ENCODE data around the gene ODF2L. TPM values are rescaled to one million over a fixed set of nuclear protein-coding genes. Genes with fewer than 3 reads are reported as not detected.

Gene ODF2L
- total RNA-seq, 4 donors from 2014 or later: 1.7 to 5.4 (median 2.4) TPM

- no peaks in the 10 kb centered on the region for H3K4me1 ChIP-seq
Measured at GRCh38 chr1:86317926-86318325, 78.2 kb downstream of the ODF2L start.

GRCh38 chr1:86305731-86306130 is 90.4 kb downstream of the ODF2L start:
- Histone ChIP-seq H3K27ac (no peak overlapping the region), H3K27me3 (no peaks in the 10 kb centered on the region), H3K36me3 (no peaks in the 10 kb centered on the region), H3K4me3 (no peak overlapping the region), H3K4me1 (no peaks in the 10 kb centered on the region), H3K9me3 (no peaks in the 10 kb centered on the region)
- ATAC-seq (no peak), DNase-seq (no peak)
- intact Hi-C loops (cut with DNase I; ENCODE audit: low total_unique reads): no loop called here
- in situ Hi-C loops (cut with MboI; ENCODE audit: low sequenced_read_pairs in 4 of 4): loop anchor here in 1 of 4 donors (25.0 kb wide), 1 partner anchor 93 kb away; no protein-coding TSS in a partner anchor
- TF ChIP-seq POLR2A (IDR thresholded peaks at IDR 0.05) (no peak), CTCF (IDR thresholded peaks at IDR 0.05 in 4 of 5, conservative IDR thresholded peaks at IDR 0.05 in 1 of 5) (no peak)

More at GRCh38 chr1:86317926-86318325, 78.2 kb downstream of the ODF2L start:
- Histone ChIP-seq H3K27ac (no peak overlapping the region), H3K36me3 (no peaks in the 10 kb centered on the region), H3K27me3 (no peaks in the 10 kb centered on the region), H3K9me3 (no peaks in the 10 kb centered on the region), H3K4me3 (no peak overlapping the region)
- TF ChIP-seq POLR2A (IDR thresholded peaks at IDR 0.05): no peak
- TF ChIP-seq CTCF (IDR thresholded peaks at IDR 0.05 in 4 of 5, conservative IDR thresholded peaks at IDR 0.05 in 1 of 5): no peak
- intact Hi-C loops (cut with DNase I; ENCODE audit: low total_unique reads) (no loop called here), in situ Hi-C loops (cut with MboI; ENCODE audit: low sequenced_read_pairs in 4 of 4) (loop anchor here in 1 of 4 donors (25.0 kb wide), 1 partner anchor 106 kb away; no protein-coding TSS in a partner anchor)
- DNase-seq (no peak), ATAC-seq (no peak)

- intact Hi-C loops (cut with DNase I; ENCODE audit: low total_unique reads): no loop called here
- TF ChIP-seq CTCF (IDR thresholded peaks at IDR 0.05 in 4 of 5, conservative IDR thresholded peaks at IDR 0.05 in 1 of 5) (no peak), POLR2A (IDR thresholded peaks at IDR 0.05) (no peak)
- no peaks in the 10 kb centered on the region for H3K9me3 ChIP-seq
Measured at GRCh38 chr1:86303041-86303690, 93.0 kb downstream of the ODF2L start.

More at GRCh38 chr1:86303041-86303690, 93.0 kb downstream of the ODF2L start:
- no peak overlapping the region for H3K27ac ChIP-seq
- no peaks in the 10 kb centered on the region for H3K36me3 ChIP-seq
- no peak overlapping the region for H3K4me3 ChIP-seq
- in situ Hi-C loops (cut with MboI; ENCODE audit: low sequenced_read_pairs in 4 of 4): loop anchor here in 1 of 4 donors (25.0 kb wide), 1 partner anchor 91 kb away; no protein-coding TSS in a partner anchor
- ATAC-seq (no peak), DNase-seq (no peak)
- no peaks in the 10 kb centered on the region for H3K4me1 ChIP-seq
- no peaks in the 10 kb centered on the region for H3K27me3 ChIP-seq

Small RNAs within 50 kb of the gene (microRNA-seq; reads per million reads assigned to microRNA genes)
- 0 reads per million in 2 donors for gene MIR7856 (ENCODE audit: borderline replicate concordance in 2 of 2)

Other genes starting within 250 kb of the ODF2L start
- gene COL24A1, start 239.6 kb downstream of the ODF2L start, total RNA-seq: under 1 TPM in 2 of 4 donors, not detected in 2; 0.09 to 0.36 TPM
- not detected for gene CLCA2, start 27.8 kb upstream of the ODF2L start, total RNA-seq
- 1 to 10 TPM in 1 of 4 donors, not detected in 3; 1.3 TPM for gene CLCA1, start 72.6 kb upstream of the ODF2L start, total RNA-seq
- gene CLCA4, start 150.8 kb upstream of the ODF2L start, total RNA-seq: 1 to 10 TPM in 1 of 4 donors, not detected in 3; 3.7 TPM